GM12801 (cell line): ENCODE measurements around the gene CDKL1.

ENCODE experiments used
- TF ChIP-seq, protein P1 (sequence below): IDR thresholded peaks from one replicate; pipeline ENCODE4 v1.5.1; 2011; ENCODE audit warnings: control low read depth; ENCODE audit not compliant: insufficient read length; ENCODE audit errors: extremely low read depth

CDKL1 gene

DNA sequence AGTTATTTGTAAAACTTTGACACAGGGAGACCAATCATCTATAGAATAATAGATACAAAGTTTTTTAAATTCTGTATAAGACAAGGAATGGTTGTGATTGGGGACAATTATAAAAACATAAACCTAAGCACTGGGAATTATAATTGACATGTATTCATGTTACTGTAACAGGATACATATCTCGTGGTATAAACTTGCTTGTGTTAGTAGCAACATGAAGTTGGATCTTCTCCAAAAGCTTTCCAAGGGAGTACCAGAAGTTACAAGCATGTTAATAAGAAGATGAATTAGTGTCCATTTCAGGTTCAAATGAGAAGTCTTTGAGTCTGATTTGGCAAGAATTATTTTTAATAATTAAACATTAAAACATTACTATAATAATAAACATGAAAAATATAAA is 42.2 kb downstream of the CDKL1 start:
- TF ChIP-seq, protein P1, sequence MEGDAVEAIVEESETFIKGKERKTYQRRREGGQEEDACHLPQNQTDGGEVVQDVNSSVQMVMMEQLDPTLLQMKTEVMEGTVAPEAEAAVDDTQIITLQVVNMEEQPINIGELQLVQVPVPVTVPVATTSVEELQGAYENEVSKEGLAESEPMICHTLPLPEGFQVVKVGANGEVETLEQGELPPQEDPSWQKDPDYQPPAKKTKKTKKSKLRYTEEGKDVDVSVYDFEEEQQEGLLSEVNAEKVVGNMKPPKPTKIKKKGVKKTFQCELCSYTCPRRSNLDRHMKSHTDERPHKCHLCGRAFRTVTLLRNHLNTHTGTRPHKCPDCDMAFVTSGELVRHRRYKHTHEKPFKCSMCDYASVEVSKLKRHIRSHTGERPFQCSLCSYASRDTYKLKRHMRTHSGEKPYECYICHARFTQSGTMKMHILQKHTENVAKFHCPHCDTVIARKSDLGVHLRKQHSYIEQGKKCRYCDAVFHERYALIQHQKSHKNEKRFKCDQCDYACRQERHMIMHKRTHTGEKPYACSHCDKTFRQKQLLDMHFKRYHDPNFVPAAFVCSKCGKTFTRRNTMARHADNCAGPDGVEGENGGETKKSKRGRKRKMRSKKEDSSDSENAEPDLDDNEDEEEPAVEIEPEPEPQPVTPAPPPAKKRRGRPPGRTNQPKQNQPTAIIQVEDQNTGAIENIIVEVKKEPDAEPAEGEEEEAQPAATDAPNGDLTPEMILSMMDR, result no peak

DNA sequence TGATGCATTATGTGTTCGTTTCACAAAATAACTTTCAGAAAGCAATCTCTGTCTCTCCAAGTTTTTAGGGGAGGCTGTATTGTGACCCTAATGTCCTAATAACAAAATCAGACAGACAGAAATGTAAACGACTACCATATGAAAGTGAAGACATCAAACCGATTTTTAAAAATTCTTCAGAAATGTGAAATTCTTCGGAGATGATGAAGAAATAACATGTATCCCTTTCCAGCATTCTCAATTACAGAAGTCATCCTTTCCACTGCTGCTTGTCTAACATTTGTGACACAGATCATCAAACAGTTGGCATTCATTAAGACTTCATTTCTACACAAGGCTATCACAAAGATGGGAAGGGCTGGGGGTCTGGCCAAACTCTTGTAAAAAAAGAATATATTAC is 43.6 kb downstream of the CDKL1 start:
- TF ChIP-seq, protein P1, result no peak

DNA sequence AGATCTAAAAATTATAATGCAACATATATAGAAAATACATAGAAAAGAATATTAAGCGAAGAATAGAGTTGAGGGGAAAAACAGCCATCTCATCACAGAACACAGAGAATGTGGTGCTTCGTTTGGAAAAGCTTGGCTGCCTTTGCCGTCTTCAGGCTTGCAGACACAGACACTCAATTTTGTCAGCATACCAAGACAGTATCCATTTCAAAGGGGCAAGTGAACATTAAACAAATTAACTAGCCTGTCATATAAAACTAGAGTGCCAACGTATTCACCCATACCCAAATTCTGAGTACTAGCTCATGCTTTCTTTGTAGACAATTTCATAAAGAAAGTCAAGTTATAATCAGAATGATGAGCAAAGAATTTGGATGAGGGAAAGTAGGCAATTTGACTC is 44.1 kb downstream of the CDKL1 start:
- TF ChIP-seq, protein P1, result no peak

DNA sequence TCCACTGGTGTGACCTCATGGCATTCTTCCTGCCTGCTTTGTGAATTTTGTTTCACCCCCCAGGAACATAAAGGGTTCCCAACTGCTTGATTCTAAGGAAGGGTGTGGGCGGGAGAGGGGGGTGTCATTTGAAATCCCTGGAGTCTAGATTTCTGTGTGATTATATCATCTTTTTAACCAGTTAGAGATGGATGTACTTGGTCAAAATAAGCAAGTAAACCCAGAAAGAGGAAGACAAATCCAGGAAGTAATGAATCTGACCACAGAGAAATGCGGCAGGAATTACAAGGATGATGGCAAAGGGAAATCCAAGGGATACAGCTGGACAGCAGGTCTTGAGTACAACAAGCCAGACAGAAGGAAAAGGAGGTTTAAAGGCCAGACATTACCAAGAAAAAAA is 45.7 kb downstream of the CDKL1 start:
- TF ChIP-seq, protein P1, result no peak

DNA sequence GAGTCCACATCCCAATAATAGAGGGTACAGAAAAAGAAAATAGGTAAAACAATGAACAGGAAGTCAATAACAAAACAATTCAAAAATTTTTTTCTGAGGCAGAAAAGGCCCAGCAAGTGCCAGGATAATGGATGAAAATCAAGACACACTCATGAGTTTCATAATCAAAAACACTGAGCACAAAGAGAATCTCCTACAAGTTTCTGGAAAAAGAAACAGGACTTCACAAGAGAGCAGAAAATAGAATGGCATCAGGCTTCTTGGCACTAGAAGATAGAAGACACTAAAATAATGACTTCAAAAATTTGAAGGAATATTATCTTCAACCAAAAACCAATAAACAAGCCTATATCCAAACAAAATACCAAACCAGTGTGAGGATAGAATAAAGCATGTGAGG is 47.7 kb downstream of the CDKL1 start:
- TF ChIP-seq, protein P1, result no peak

DNA sequence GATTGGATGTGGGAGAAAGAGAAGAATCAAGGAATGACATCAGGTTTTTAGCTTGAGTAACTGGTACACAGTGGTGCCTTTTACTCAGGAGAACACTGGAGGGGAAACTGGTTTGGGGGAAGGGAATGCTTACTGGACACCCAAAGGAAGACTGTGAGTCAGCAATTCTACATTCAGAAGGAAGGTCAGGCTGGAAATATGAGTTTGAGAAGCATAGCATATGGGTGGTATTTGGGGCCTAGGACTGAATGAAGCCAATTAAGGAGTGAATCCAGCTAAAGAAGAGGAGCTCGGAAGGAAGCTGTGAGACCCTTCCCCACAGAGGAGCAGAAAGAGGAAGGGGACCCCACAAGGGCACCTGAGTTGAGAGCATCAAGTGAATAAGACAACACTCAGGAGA is 49.2 kb downstream of the CDKL1 start:
- TF ChIP-seq, protein P1, result no peak

DNA sequence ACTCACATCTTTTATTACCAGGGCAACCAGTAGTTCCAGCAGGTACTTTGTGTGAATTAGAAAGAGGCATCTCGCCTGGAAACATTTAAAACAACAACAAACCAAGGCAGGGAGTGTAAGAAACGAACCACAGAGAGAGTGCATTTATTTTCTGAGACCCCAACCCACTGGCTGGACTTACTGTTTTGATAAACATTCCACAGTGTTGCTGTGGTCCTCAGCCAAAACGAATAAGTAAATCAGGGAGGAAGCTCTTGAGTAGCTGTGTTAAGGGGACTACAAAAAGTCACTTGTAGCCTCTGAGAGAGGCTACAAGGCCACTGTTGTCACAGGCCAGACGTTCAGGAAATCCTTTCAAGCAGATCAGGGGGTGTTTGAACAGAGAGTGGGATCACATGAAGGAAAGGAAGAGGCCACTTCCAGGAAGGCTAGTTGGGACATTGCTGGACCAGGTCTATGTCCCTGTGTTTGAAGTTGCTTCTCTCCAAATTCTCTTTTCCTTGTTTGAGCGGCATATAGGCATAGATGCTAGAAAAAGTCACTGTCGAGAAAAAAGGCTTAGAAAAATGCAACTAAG is 50.7 kb downstream of the CDKL1 start:
- TF ChIP-seq, protein P1, result no peak
